NCI-H526 (cell line): ENCODE results near the gene ALCAM.
"Not testable (repeated sequence)": the region's sequence is repeated elsewhere in the genome, so short reads cannot be mapped to it uniquely, and the experiment has no call there.

Source experiments
- DNase-seq, 2 experiments: peaks; one replicate each; lab custom pipeline; 2025; lab: John Stamatoyannopoulos, UW

ALCAM gene

DNA sequence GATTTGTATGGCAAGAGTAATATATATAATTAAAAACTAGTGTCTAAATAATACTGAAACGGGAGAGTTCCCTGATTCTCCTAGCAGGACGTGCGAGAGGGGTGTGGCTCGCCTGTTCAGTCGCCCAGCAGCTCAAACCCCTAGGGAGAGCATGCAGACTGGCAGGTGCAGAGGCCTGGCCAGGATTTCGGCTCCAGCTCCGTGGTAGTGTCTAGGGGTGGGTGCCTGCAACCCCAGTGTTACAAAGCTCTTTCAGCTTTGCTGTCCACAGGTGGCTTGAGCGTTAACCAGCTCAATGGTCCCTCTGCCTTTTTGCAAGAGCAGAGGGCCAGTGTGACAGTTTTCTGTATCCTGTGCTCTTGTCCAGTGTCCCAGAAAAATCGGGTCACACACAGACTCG, 226.6 kb downstream of the ALCAM start:
- DNase-seq, result peak in 1 of 2 experiments; percentile 69

DNA sequence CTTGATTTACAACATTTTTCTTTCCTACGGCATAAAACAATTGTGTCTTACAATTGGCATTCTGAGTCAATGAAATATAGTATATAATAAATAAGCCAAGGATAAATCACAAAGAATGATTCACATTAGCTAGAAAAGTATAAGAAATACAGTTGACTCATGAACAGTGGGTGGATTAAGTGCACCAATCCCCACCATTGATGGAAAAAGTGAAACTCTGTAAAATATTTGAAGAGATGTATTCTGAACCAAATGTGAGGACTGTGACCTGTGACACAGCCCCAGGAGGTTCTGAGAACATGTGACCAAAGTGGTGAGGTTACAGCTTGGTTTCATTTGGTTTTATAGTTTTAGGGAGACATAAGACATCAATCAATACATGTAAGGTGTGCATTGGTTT, 227.5 kb downstream of the ALCAM start:
- DNase-seq, result no peak

DNA sequence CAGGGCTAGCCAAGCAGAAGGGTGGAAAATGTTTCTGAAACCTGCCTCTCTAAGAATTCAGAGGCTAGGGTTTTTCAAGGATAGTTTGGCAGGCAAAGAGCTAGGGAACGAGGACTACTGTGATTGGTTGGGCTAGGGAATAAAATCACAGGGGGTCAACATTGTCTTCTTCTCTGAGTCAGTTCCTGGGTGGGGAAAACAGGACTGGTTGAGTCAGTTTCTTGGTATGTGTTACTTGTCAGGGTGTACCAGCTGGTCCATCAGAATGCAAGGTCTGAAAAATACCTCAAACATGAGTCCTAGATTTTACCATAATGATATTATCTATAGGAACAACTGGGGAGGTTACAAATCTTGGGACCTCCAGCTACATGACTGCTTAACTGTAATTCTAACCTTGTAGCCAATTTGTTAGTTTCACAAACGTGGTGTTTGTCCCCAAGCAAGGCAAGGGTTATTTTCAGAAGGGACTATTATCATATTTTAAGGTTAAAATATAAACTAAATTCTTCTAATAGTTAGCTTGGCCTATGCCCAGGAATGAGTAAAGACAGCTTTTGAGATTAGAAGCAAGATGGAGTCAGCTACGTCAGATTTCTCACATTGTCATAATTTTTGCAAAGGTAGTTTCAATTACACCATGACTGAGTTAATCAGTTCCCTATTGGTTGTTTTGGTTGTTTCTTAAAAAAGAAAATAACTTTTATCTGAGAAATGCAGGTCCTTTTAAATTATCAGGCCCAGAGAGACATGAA, 231.5 kb downstream of the ALCAM start:
- no peak for DNase-seq

DNA sequence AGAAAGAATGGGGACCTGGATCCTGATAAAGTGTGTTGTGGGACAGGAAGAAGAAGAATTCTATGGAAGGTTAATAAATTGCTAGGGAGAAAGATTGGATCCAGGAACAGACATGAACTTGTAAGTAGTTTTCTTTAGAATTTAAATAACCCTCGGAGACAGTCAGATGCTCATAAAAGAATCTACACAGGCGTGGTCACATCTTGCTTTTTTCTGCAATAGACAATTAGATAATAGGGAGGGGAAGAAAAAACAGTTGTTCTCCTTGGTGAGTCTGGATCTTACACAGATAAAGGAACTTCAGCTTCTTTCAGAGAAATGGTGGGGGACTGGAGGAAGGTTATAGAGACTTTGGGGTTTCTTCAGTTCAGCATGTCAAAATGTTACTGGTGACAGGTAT, 232.6 kb downstream of the ALCAM start:
- no peak for DNase-seq

DNA sequence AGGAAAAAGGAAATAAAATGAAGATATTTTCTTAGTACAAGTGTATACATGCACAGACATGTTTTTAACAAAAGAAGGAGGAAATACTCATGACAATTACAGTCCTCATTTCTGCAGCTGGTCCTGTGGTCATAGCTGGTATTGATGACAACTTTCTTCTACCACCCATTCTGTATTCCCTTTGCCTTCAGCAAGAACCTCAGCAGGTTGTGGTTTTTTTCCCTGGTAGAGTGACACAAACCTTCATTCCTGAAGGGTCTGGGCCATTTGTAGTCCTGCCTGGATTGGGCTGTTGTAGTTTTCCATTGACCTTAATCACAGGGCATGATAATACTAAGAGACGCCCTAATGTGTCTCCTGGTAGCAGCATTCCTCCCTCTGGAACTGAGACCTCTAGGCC, 235.0 kb downstream of the ALCAM start:
- not testable (repeated sequence) for DNase-seq

- not testable (repeated sequence) for DNase-seq
Measured at GRCh38 chr3:105602286-105602685, 235.6 kb downstream of the ALCAM start.

DNA sequence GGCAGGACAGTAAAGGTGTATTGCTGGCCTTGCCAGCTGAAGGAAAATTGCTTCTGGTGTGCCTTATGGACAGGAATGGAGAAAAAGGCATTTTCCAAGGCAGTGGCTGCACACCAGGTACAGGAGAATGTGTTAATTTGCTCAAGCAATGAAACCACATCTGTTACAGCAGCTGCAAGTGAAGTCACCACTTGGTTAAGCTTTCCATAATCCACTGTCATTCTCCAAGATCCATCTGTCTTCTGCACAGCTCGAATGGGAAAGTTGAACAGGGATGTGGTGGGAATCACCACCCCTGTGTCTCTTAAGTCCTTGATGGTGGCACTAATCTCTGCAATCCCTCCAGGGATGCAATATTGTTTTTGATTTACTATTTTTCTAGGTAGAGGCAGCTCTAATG, 236.8 kb downstream of the ALCAM start:
- DNase-seq, result not testable (repeated sequence)

GRCh38 chr3:105606016-105606415, 239.3 kb downstream of the ALCAM start:
- DNase-seq, result no peak

GRCh38 chr3:105608623-105609022, 241.9 kb downstream of the ALCAM start:
- DNase-seq, result no peak

DNA sequence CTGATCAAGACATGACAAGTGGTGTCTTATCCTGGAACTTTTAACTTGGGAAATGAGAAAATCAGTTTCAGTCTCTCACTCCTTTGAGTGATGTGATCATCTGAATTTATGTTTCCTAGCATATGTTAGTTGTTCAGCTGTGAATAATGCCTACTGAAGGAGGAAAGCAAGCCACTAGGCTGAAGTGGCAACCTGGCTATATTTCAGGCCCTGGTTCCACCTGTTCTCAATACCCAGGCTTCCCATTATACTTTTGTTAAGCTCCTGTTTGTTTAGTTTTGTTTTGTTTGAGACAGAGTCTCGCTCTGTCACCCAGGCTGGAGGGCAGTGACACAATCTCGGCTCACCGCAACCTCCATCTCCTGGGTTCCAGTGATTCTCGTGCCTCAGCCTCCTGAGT, 243.8 kb downstream of the ALCAM start:
- DNase-seq, result no peak

DNA sequence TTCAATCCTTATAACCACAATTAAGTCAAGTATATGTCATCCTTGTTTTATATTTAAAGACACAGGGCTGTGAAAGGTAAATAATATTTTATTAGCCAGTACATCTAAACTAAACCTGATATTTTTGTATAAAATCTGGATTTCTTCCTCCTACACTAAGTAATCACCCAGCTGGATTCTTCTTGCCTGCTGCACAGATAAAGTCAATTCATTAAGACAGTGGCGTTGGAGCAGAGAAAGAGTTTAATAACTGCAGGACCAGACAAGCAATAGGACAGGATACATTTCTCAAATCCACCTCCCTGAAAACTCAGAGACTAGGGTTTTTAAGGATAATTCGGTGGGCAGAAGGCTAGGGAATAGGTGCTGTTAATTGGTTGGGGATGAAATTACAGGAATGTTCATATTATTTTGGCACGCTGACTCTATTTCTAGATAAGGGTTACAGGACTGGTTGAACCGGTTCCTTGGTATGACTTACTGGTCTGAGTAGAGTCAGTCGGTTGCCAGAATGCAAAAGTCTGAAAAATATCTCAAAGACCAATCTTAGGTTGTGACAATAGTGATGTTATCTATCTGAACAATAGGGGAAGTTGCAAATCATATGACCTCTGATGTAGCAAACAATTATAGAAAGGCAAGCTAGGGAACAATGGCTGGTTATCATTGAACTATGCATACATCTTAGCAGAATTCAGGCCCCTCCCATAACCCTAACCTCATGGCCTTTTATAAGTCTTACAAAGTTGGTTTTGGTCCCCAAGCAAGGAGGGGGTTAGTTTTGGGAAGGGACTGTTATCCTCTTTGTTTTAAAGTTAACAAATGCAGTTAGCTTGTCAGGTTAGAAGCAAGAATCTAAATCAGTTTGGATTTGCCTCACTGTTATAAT, 244.8 kb downstream of the ALCAM start:
- peak; percentile 49 to 84 for DNase-seq

DNA sequence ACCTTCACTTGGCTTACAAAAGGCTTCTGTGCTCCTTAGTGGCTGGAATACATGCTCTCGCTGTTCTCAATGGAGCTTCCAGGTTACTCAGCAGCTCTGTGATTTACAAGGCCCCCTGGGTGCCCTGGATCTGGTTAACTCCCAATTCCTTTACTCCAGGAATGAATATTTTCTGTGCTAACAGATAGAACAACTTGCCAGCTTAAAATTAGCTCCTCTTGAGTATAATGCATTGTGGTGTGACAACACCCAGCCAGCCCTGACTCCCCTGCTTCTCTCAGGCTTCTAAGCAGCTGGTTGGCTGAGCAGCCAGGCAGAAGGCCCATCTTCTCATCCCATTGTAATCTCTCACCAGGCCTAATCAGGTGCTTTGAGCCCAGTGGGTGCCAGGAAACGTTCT, 246.4 kb downstream of the ALCAM start:
- no peak for DNase-seq

- DNase-seq, result no peak
Measured at GRCh38 chr3:105614288-105615030, 247.8 kb downstream of the ALCAM start.

DNA sequence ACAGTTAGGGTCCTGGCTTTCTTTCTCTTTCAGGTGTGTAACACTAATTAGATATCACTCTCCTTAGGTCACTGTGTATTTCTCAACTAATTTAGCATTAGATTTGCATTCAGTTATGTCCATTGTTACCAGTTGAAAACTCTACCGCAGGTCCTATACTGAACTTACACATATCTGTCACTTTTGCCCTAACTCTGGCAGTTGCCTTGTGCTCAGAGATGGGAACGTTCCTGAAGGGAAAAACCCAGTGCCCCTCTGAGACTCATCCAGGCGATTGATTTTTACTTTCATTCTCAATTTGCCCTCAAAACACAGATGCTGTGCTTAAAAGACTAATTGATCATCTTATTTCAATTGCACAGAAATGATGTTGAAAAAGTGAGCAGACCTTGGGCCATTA, 249.1 kb downstream of the ALCAM start:
- DNase-seq, result no peak

GRCh38 chr3:105616374-105617121, 249.8 kb downstream of the ALCAM start:
- peak in 1 of 2 experiments; percentile 14 for DNase-seq

DNA sequence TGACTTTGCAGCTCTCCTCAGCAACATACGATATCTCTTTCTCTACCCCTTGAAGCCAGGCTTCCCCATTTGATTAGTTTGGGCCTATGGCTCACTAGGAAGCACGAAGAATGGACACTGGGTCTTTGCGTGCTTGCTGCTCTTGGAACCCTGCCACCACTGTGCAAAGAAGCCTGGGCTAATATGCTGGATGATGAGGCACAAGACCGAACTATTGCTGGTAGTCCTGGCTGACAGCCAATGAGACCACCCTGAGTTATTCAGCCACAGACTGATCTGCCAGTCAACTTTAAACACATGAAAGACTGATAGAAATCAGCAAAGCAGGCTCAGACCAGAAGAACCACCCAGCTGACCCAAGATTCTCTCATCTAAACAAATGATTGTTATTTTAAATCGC, 251.8 kb downstream of the ALCAM start:
- no peak for DNase-seq

GRCh38 chr3:105619651-105620050, 252.9 kb downstream of the ALCAM start:
- DNase-seq, result no peak

GRCh38 chr3:105620236-105620635, 253.5 kb downstream of the ALCAM start:
- no peak for DNase-seq

- no peak for DNase-seq
Measured at GRCh38 chr3:105622169-105622568, 255.5 kb downstream of the ALCAM start.
